Keratinocyte (primary cell): ENCODE measurements around the gene KNCN. TPM values are rescaled to one million over a fixed set of nuclear protein-coding genes. Genes with fewer than 3 reads are reported as not detected.

ENCODE experiments used
- DNase-seq: peaks from one replicate; pipeline ENCODE4 v3.0.0-alpha.2; 2011; ENCODE audit warnings: low read depth, missing footprints, low spot score
- FAIRE-seq: peaks from 2 replicates; lab custom pipeline; 2011; peaks lifted over from hg19 to GRCh38; lab: Jason Lieb, UNC
- H2AFZ ChIP-seq: 2 replicates; pipeline ENCODE4 v1.6.0; 2012; ENCODE audit warnings: low read length, control low read depth, inconsistent platforms; ENCODE audit not compliant: control insufficient read depth
- H3K27ac ChIP-seq: 2 replicates; pipeline ENCODE4 v1.5.1; 2011; ENCODE audit warnings: low read length; ENCODE audit not compliant: control insufficient read depth, insufficient read depth
- H3K27me3 ChIP-seq: 3 replicates; pipeline ENCODE4 v1.6.0; 2011; ENCODE audit warnings: low read length; ENCODE audit not compliant: control insufficient read depth, insufficient read depth; ENCODE audit errors: extremely low read depth
- H3K36me3 ChIP-seq, 2 experiments: 2 replicates in 1 of 2; 3 replicates in 1 of 2; pipeline ENCODE4 v1.5.1; 2011; ENCODE audit warnings: low read length in 2 of 2, mild to moderate bottlenecking in 1 of 2; ENCODE audit not compliant: control insufficient read depth in 2 of 2, insufficient read depth in 2 of 2; ENCODE audit errors: extremely low read depth in 1 of 2
- H3K4me1 ChIP-seq: 3 replicates; pipeline ENCODE4 v1.5.1; 2011; ENCODE audit warnings: low read length; ENCODE audit not compliant: control insufficient read depth, insufficient read depth; ENCODE audit errors: extremely low read depth
- H3K4me2 ChIP-seq: 3 replicates; pipeline ENCODE4 v1.6.0; 2011; ENCODE audit warnings: low read depth, low read length; ENCODE audit not compliant: control insufficient read depth, insufficient read depth; ENCODE audit errors: extremely low read depth
- H3K4me3 ChIP-seq, 3 experiments: fragments of 200-600 bp in 1 of 3; sonication (generic) in 1 of 3; 2 replicates in 2 of 3; 3 replicates in 1 of 3; pipeline ENCODE4 v1.5.1; 2011 to 2016; ENCODE audit warnings: low read length in 3 of 3, mild to moderate bottlenecking in 3 of 3, control low read depth in 2 of 3, inconsistent platforms in 1 of 3, low read depth in 1 of 3, mixed read lengths in 1 of 3, mixed run types in 1 of 3, moderate library complexity in 1 of 3; ENCODE audit not compliant: control insufficient read depth in 2 of 3, insufficient read depth in 2 of 3; ENCODE audit errors: extremely low read depth in 1 of 3
- H3K79me2 ChIP-seq: 2 replicates; pipeline ENCODE4 v1.6.0; 2012; ENCODE audit warnings: low read length; ENCODE audit not compliant: control insufficient read depth, insufficient read depth
- H3K9ac ChIP-seq: 3 replicates; pipeline ENCODE4 v1.6.0; 2011; ENCODE audit warnings: low read length; ENCODE audit not compliant: control insufficient read depth, insufficient read depth; ENCODE audit errors: extremely low read depth
- H3K9me1 ChIP-seq: 3 replicates; pipeline ENCODE4 v1.6.0; 2011; ENCODE audit warnings: low read length; ENCODE audit not compliant: control insufficient read depth, insufficient read depth; ENCODE audit errors: extremely low read depth
- H3K9me3 ChIP-seq: 2 replicates; pipeline ENCODE4 v1.5.1; 2012; ENCODE audit warnings: low read depth, low read length; ENCODE audit not compliant: control insufficient read depth
- H4K20me1 ChIP-seq: 3 replicates; pipeline ENCODE4 v1.6.0; 2011; ENCODE audit warnings: low read length; ENCODE audit not compliant: control insufficient read depth, insufficient read depth; ENCODE audit errors: extremely low read depth
- CTCF ChIP-seq, 3 experiments: IDR thresholded peaks in 1 of 3; conservative IDR thresholded peaks in 1 of 3; optimal IDR thresholded peaks in 1 of 3; 2 replicates in 2 of 3; 3 replicates in 1 of 3; pipeline versions ENCODE3 to v1.5.1; 2011; ENCODE audit warnings: low read length in 3 of 3, mild to moderate bottlenecking in 3 of 3, moderate library complexity in 2 of 3, control low read depth in 1 of 3, inconsistent platforms in 1 of 3; ENCODE audit not compliant: insufficient read depth in 2 of 3; ENCODE audit errors: extremely low read depth in 1 of 3
- EZH2 ChIP-seq: IDR thresholded peaks from one replicate; pipeline ENCODE4 v1.6.1; 2012; ENCODE audit warnings: inconsistent platforms, mild to moderate bottlenecking, low read length, moderate library complexity
- dilution Hi-C: fragments of 300-500 bp; cut with MboI; formaldehyde crosslinking; loops from one replicate; pipeline ENCODE4 v1.7.0; 2020; ENCODE audit warnings: low sequenced_read_pairs; ENCODE audit not compliant: extremely low pct_ligation_motif_present
- polyA plus RNA-seq, 5 experiments: library from polyadenylated mRNA; depleted of rRNA in 3 of 5; stranded (reverse) in 3 of 5; stranded (forward) in 1 of 5; unstranded in 1 of 5; fragments of >200 nt; gene quantifications; 1 replicate in 1 of 5; 2 replicates in 3 of 5; 3 replicates in 1 of 5; pipeline versions ENCODE4 v1.2.1 to v1.2.3, GENCODE V29; 2011 to 2012; ENCODE audit warnings: missing spikeins in 2 of 5, low read depth in 1 of 5, low replicate concordance in 1 of 5

Gene KNCN
- polyA plus RNA-seq, 1 donor (not counting 4 experiments of a cell fraction or from before 2014, with no cell fraction given), result not detected

- H4K20me1 ChIP-seq, result no peaks in the 10 kb centered on the region
- H3K36me3 ChIP-seq, result peaks cover 24 to 27% of the 10 kb centered on the region in 2 experiments
- DNase-seq, result no peak
- H3K9me3 ChIP-seq, result no peaks in the 10 kb centered on the region
- H2AFZ ChIP-seq, result no peak overlapping the region
- no peaks in the 10 kb centered on the region for H3K9me1 ChIP-seq
- dilution Hi-C loops, result no loop called here
- H3K4me2 ChIP-seq, result no peak overlapping the region
- H3K4me1 ChIP-seq, result peaks cover 4% of the 10 kb centered on the region
- no peaks in the 10 kb centered on the region for H3K79me2 ChIP-seq
- no peak for FAIRE-seq
- H3K27ac ChIP-seq, result no peak overlapping the region
- H3K9ac ChIP-seq, result no peak overlapping the region
- no peak for TF ChIP-seq EZH2
- TF ChIP-seq CTCF (optimal IDR thresholded peaks at IDR 0.05 in 1 of 3, IDR thresholded peaks at IDR 0.05 in 1 of 3, conservative IDR thresholded peaks at IDR 0.05 in 1 of 3; ENCODE audit: extremely low read depth in 1 of 3, insufficient read depth in 2 of 3, low read length in 3 of 3), result no peak
- no peaks in the 10 kb centered on the region for H3K27me3 ChIP-seq
- H3K4me3 ChIP-seq, result no peak overlapping the region
Observed at GRCh38 chr1:46575778-46576177, 24.3 kb upstream of the KNCN start.

- H4K20me1 ChIP-seq, result no peaks in the 10 kb centered on the region
- H3K9ac ChIP-seq, result no peak overlapping the region
- FAIRE-seq (no peak), DNase-seq (no peak)
- no peaks in the 10 kb centered on the region for H3K9me1 ChIP-seq
- H2AFZ ChIP-seq, result no peak overlapping the region
- no peaks in the 10 kb centered on the region for H3K79me2 ChIP-seq
- dilution Hi-C loops, result no loop called here
- no peak overlapping the region for H3K4me3 ChIP-seq
- no peak overlapping the region for H3K27ac ChIP-seq
- no peaks in the 10 kb centered on the region for H3K9me3 ChIP-seq
- H3K27me3 ChIP-seq, result no peaks in the 10 kb centered on the region
- peaks cover 4% of the 10 kb centered on the region for H3K4me1 ChIP-seq
- H3K4me2 ChIP-seq, result no peak overlapping the region
- H3K36me3 ChIP-seq, result peaks cover 22 to 27% of the 10 kb centered on the region in 2 experiments
- TF ChIP-seq CTCF (optimal IDR thresholded peaks at IDR 0.05 in 1 of 3, IDR thresholded peaks at IDR 0.05 in 1 of 3, conservative IDR thresholded peaks at IDR 0.05 in 1 of 3; ENCODE audit: extremely low read depth in 1 of 3, insufficient read depth in 2 of 3, low read length in 3 of 3) (no peak), EZH2 (no peak)
Observed at GRCh38 chr1:46575300-46575699, 23.9 kb upstream of the KNCN start.
